Mesendoderm (in vitro differentiated cells): ENCODE measurements around the gene NRXN3.

Experiments
- DNase-seq: peaks from one replicate; pipeline ENCODE4 v3.0.0; 2013
- H2AK5ac ChIP-seq: 2 replicates; pipeline ENCODE4 v1.6.1; 2013; ENCODE audit warnings: low read length, inconsistent platforms
- H2BK120ac ChIP-seq: 2 replicates; pipeline ENCODE4 v1.6.1; 2013; ENCODE audit warnings: low read depth, mild to moderate bottlenecking, low read length, moderate library complexity, mixed read lengths
- H2BK15ac ChIP-seq: replicated peaks from 2 replicates; pipeline ENCODE4 v1.6.1; 2013; ENCODE audit warnings: low read depth, mild to moderate bottlenecking, moderate library complexity
- H2BK5ac ChIP-seq: 2 replicates; pipeline ENCODE4 v1.6.1; 2013; ENCODE audit warnings: low read length, inconsistent platforms
- H3K18ac ChIP-seq: 2 replicates; pipeline ENCODE4 v1.6.1; 2013; ENCODE audit warnings: mild to moderate bottlenecking, low read length, mixed read lengths
- H3K23ac ChIP-seq: one replicate; pipeline ENCODE4 v1.6.1; 2013; ENCODE audit warnings: low read length
- H3K27ac ChIP-seq: 2 replicates; pipeline ENCODE4 v1.5.1; 2013; ENCODE audit warnings: low read depth, mild to moderate bottlenecking, inconsistent platforms, low read length, moderate library complexity
- H3K27me3 ChIP-seq: 2 replicates; pipeline ENCODE4 v1.6.1; 2013; ENCODE audit warnings: low read length, control low read depth, mild to moderate bottlenecking, inconsistent platforms; ENCODE audit not compliant: insufficient read depth, poor library complexity
- H3K36me3 ChIP-seq: 2 replicates; pipeline ENCODE4 v1.6.1; 2013; ENCODE audit warnings: low read length, inconsistent platforms; ENCODE audit not compliant: control insufficient read depth, insufficient read depth
- H3K4ac ChIP-seq: one replicate; pipeline ENCODE4 v1.6.1; 2013; ENCODE audit warnings: low read depth, mild to moderate bottlenecking, low read length, moderate library complexity
- H3K4me1 ChIP-seq: 2 replicates; pipeline ENCODE4 v1.6.1; 2013; ENCODE audit warnings: low read depth, low read length, inconsistent platforms; ENCODE audit not compliant: control insufficient read depth
- H3K4me2 ChIP-seq: 2 replicates; pipeline ENCODE4 v1.6.1; 2013; ENCODE audit warnings: low read length
- H3K4me3 ChIP-seq: 2 replicates; pipeline ENCODE4 v1.5.1; 2013; ENCODE audit warnings: mild to moderate bottlenecking, low read length
- H3K56ac ChIP-seq: one replicate; pipeline ENCODE4 v1.6.1; 2013; ENCODE audit warnings: low read length
- H3K79me1 ChIP-seq: 2 replicates; pipeline ENCODE4 v1.6.1; 2013; ENCODE audit warnings: low read length, inconsistent platforms
- H3K79me2 ChIP-seq: 2 replicates; pipeline ENCODE4 v1.6.1; 2013; ENCODE audit warnings: mild to moderate bottlenecking, low read length; ENCODE audit not compliant: control insufficient read depth, insufficient read depth
- H3K9ac ChIP-seq: 2 replicates; pipeline ENCODE4 v1.6.1; 2013; ENCODE audit warnings: low read length, inconsistent platforms
- H4K5ac ChIP-seq: one replicate; pipeline ENCODE4 v1.6.1; 2013; ENCODE audit warnings: low read length
- H4K8ac ChIP-seq: one replicate; pipeline ENCODE4 v1.6.1; 2013; ENCODE audit warnings: low read depth, mild to moderate bottlenecking, control low read depth, low read length, moderate library complexity
- WGBS: extraction: QIAGEN DNeasy Blood & Tissue Kit; methylation state at CpG from one replicate; pipeline ENCODE4 v1.1.7; 2013; ENCODE audit warnings: low lambda C conversion rate, missing lambda C conversion rate; ENCODE audit not compliant: insufficient coverage; ENCODE audit errors: extremely low coverage; 5-methylcytosine and 5-hydroxymethylcytosine counted together

Gene NRXN3

DNA sequence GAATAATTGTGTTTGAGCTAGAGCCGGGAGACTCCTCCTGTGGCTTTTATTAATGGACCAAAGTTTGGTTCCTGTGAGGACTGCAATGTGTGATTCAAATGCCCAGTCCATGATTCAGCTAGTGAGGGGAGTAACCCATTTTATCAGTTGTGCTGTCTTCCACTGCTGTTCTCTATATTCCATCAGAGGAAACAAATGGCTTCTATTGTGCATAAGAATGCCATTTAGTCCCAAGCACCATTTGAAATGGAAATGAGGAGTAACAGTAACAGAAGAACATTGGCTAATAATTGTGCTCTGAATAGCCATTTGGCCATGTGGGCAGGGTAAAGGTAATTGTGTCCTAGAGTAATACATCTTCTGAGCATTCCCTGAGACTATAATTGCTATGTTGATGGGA, 1398.4 kb downstream of the NRXN3 start:
- H3K4ac ChIP-seq = no peak overlapping the region
- no peaks in the 10 kb centered on the region for H3K36me3 ChIP-seq
- H2BK15ac ChIP-seq = no peak overlapping the region
- H2BK5ac ChIP-seq = no peak overlapping the region
- H4K5ac ChIP-seq = no peak overlapping the region
- no peak overlapping the region for H3K4me2 ChIP-seq
- no peaks in the 10 kb centered on the region for H3K79me2 ChIP-seq
- H3K18ac ChIP-seq = no peak overlapping the region
- no peak overlapping the region for H2BK120ac ChIP-seq
- WGBS = no CpG with 5 or more reads among the region's 1 CpG
- no peak overlapping the region for H2AK5ac ChIP-seq
- no peak overlapping the region for H3K9ac ChIP-seq
- no peak overlapping the region for H3K4me3 ChIP-seq
- no peak overlapping the region for H3K56ac ChIP-seq
- no peak overlapping the region for H4K8ac ChIP-seq
- no peak overlapping the region for H3K27ac ChIP-seq
- no peaks in the 10 kb centered on the region for H3K27me3 ChIP-seq
- no peaks in the 10 kb centered on the region for H3K79me1 ChIP-seq
- no peak for DNase-seq
- H3K23ac ChIP-seq = no peak overlapping the region
- H3K4me1 ChIP-seq = peaks cover 3% of the 10 kb centered on the region

DNA sequence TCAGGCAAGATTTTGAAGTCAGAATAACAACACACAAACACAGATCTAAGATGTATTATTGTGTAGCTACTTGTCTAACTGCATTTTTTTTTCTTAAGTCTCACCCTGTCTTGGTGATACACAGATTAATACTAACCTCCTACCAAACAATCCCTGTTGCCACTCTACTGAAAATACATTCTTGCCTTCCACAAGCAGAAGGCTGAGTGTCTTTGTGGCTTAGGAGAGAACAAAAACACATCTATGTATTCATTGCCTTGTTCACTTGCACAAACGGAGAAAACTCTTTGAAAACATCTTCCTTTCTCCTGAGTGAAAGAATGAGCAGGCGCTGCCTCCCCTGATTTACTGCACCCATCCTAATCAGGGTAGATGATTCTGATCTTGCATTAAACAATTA, 1398.9 kb downstream of the NRXN3 start:
- Histone ChIP-seq H3K4me3 (no peak overlapping the region), H4K5ac (no peak overlapping the region), H3K27ac (no peak overlapping the region), H2BK5ac (no peak overlapping the region), H3K4me2 (no peak overlapping the region), H3K9ac (no peak overlapping the region), H3K4me1 (peaks cover 3% of the 10 kb centered on the region), H3K56ac (no peak overlapping the region), H3K79me1 (no peaks in the 10 kb centered on the region), H4K8ac (no peak overlapping the region), H3K27me3 (no peaks in the 10 kb centered on the region), H3K23ac (no peak overlapping the region), H2BK120ac (no peak overlapping the region), H3K18ac (no peak overlapping the region), H2AK5ac (no peak overlapping the region), H3K36me3 (no peaks in the 10 kb centered on the region), H2BK15ac (no peak overlapping the region), H3K79me2 (no peaks in the 10 kb centered on the region), H3K4ac (no peak overlapping the region)
- DNase-seq = no peak
- no CpG with 5 or more reads among the region's 2 CpGs for WGBS

- Histone ChIP-seq H3K56ac (no peak overlapping the region), H2BK5ac (no peak overlapping the region), H2BK120ac (no peak overlapping the region), H3K79me1 (no peaks in the 10 kb centered on the region), H3K4me3 (no peak overlapping the region), H2AK5ac (no peak overlapping the region), H4K8ac (no peak overlapping the region), H4K5ac (no peak overlapping the region), H3K4me1 (peaks cover 3% of the 10 kb centered on the region), H3K27me3 (no peaks in the 10 kb centered on the region), H3K79me2 (no peaks in the 10 kb centered on the region), H3K18ac (no peak overlapping the region), H3K27ac (no peak overlapping the region), H3K4me2 (no peak overlapping the region), H3K4ac (no peak overlapping the region), H3K23ac (no peak overlapping the region), H3K9ac (no peak overlapping the region), H3K36me3 (no peaks in the 10 kb centered on the region), H2BK15ac (no peak overlapping the region)
- no peak for DNase-seq
- WGBS = no CpG with 5 or more reads among the region's 1 CpG
These were observed 1400.5 kb downstream of the NRXN3 start for GRCh38 chr14:79570648-79571047.

GRCh38 chr14:79571366-79571765, 1401.2 kb downstream of the NRXN3 start:
- Histone ChIP-seq H3K9ac (no peak overlapping the region), H2BK120ac (no peak overlapping the region), H3K18ac (no peak overlapping the region), H3K27ac (no peak overlapping the region), H2AK5ac (no peak overlapping the region), H2BK5ac (no peak overlapping the region), H3K4ac (no peak overlapping the region), H4K8ac (no peak overlapping the region), H3K4me2 (no peak overlapping the region), H3K4me3 (no peak overlapping the region), H3K23ac (no peak overlapping the region), H3K56ac (no peak overlapping the region), H3K79me2 (no peaks in the 10 kb centered on the region), H4K5ac (no peak overlapping the region), H3K4me1 (peaks cover 3% of the 10 kb centered on the region), H3K36me3 (no peaks in the 10 kb centered on the region), H3K27me3 (no peaks in the 10 kb centered on the region), H2BK15ac (no peak overlapping the region), H3K79me1 (no peaks in the 10 kb centered on the region)
- no peak for DNase-seq
- WGBS = no CpG with 5 or more reads among the region's 4 CpGs

DNA sequence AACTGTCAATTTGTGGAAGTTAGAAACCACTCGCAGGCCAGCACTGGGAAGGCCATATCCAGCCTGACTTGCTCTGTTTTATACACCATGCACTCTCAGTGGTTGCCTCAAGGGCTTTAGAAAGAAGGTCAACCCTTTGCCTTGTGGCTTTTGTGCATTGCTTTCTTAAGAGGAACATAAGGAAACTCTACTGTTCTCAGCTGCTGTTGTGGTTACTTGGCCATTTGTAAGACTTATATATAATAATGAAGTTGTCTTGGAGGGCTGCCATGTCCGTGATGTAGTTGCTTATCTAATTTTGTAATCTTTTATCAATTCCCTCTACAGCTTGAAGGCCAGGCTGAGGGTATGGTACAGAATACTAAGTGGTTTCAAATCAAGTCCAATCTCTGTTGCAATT, 1403.3 kb downstream of the NRXN3 start:
- H2BK120ac ChIP-seq = no peak overlapping the region
- H2AK5ac ChIP-seq = no peak overlapping the region
- no peak overlapping the region for H3K27ac ChIP-seq
- no peak overlapping the region for H3K56ac ChIP-seq
- H3K4me3 ChIP-seq = no peak overlapping the region
- no peak for DNase-seq
- H2BK5ac ChIP-seq = no peak overlapping the region
- no peaks in the 10 kb centered on the region for H3K27me3 ChIP-seq
- no peak overlapping the region for H4K8ac ChIP-seq
- no peak overlapping the region for H3K23ac ChIP-seq
- H3K79me1 ChIP-seq = no peaks in the 10 kb centered on the region
- H3K18ac ChIP-seq = no peak overlapping the region
- no peak overlapping the region for H4K5ac ChIP-seq
- no peak overlapping the region for H3K4ac ChIP-seq
- H3K79me2 ChIP-seq = no peaks in the 10 kb centered on the region
- no peak overlapping the region for H3K4me2 ChIP-seq
- no peaks in the 10 kb centered on the region for H3K36me3 ChIP-seq
- no peak overlapping the region for H2BK15ac ChIP-seq
- no CpG with 5 or more reads among the region's 2 CpGs for WGBS
- peaks cover 3% of the 10 kb centered on the region for H3K4me1 ChIP-seq
- H3K9ac ChIP-seq = no peak overlapping the region

DNA sequence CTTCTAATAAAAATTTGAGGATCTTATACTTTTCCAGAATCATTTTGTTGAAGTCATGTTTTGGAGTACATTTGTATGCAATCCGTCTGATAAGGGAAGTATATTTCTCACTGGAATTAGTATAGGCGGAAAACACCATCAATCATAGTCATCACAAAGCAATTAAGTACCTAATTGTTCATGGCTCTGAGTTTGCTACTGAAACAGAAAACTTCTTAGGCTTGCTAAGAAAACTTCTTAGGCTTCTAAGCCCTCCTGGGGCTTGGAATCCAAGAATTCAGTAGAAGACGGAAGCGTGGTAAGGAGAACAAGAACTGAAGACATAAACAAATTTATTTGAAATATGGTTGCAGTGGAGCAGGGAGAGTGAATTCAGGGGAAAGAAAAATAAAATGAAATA, 1404.9 kb downstream of the NRXN3 start:
- Histone ChIP-seq H2AK5ac (no peak overlapping the region), H4K8ac (no peak overlapping the region), H3K9ac (no peak overlapping the region), H2BK120ac (no peak overlapping the region), H3K79me1 (no peaks in the 10 kb centered on the region), H2BK15ac (no peak overlapping the region), H3K4me2 (no peak overlapping the region), H2BK5ac (no peak overlapping the region), H3K56ac (no peak overlapping the region), H3K4me3 (no peak overlapping the region), H3K36me3 (no peaks in the 10 kb centered on the region), H3K27me3 (no peaks in the 10 kb centered on the region), H4K5ac (no peak overlapping the region), H3K79me2 (no peaks in the 10 kb centered on the region), H3K18ac (no peak overlapping the region), H3K4me1 (no peaks in the 10 kb centered on the region), H3K23ac (no peak overlapping the region), H3K27ac (no peak overlapping the region), H3K4ac (no peak overlapping the region)
- no peak for DNase-seq
- no CpG with 5 or more reads among the region's 4 CpGs for WGBS
